ENCODE measurements around the gene ALS2CL.

ALS2CL gene

GRCh38 chr3:46690798-46691197 is 2.7 kb downstream of the ALS2CL start:
- H3K27ac ChIP-seq, result no peak overlapping the region
- TF ChIP-seq CTCF (IDR thresholded peaks at IDR 0.05), result no peak
- no peaks in the 10 kb centered on the region for H3K9me3 ChIP-seq
- H3K27me3 ChIP-seq, result peaks cover 48% of the 10 kb centered on the region
- no peaks in the 10 kb centered on the region for H3K36me3 ChIP-seq
- H3K4me1 ChIP-seq (ENCODE audit: control insufficient read depth in 1 of 2, insufficient read depth in 1 of 2, low read depth in 1 of 2, low read length in 1 of 2), result peaks cover 25 to 26% of the 10 kb centered on the region in 2 experiments
- no peak overlapping the region for H3K4me3 ChIP-seq (ENCODE audit: low read depth in 1 of 2, low read length in 1 of 2)

- no peak for TF ChIP-seq CTCF (IDR thresholded peaks at IDR 0.05)
- Histone ChIP-seq H3K4me1 (ENCODE audit: control insufficient read depth in 1 of 2, insufficient read depth in 1 of 2, low read depth in 1 of 2, low read length in 1 of 2) (no peaks in the 10 kb centered on the region), H3K36me3 (no peaks in the 10 kb centered on the region), H3K4me3 (ENCODE audit: low read depth in 1 of 2, low read length in 1 of 2) (no peak overlapping the region), H3K27me3 (peaks cover 3% of the 10 kb centered on the region), H3K27ac (no peak overlapping the region), H3K9me3 (no peaks in the 10 kb centered on the region)
These were observed 8.0 kb downstream of the ALS2CL start for GRCh38 chr3:46685446-46685845.

- no peak for TF ChIP-seq CTCF (IDR thresholded peaks at IDR 0.05)
- no peak overlapping the region for H3K4me3 ChIP-seq (ENCODE audit: low read depth in 1 of 2, low read length in 1 of 2)
- H3K27me3 ChIP-seq, result no peaks in the 10 kb centered on the region
- H3K36me3 ChIP-seq, result no peaks in the 10 kb centered on the region
- no peaks in the 10 kb centered on the region for H3K4me1 ChIP-seq (ENCODE audit: control insufficient read depth in 1 of 2, insufficient read depth in 1 of 2, low read depth in 1 of 2, low read length in 1 of 2)
- no peaks in the 10 kb centered on the region for H3K9me3 ChIP-seq
- no peak overlapping the region for H3K27ac ChIP-seq
These were observed 8.6 kb downstream of the ALS2CL start for GRCh38 chr3:46684891-46685290.

- no peaks in the 10 kb centered on the region for H3K27me3 ChIP-seq
- H3K4me3 ChIP-seq (ENCODE audit: low read depth in 1 of 2, low read length in 1 of 2), result no peak overlapping the region
- no peak overlapping the region for H3K27ac ChIP-seq
- no peaks in the 10 kb centered on the region for H3K36me3 ChIP-seq
- no peaks in the 10 kb centered on the region for H3K4me1 ChIP-seq (ENCODE audit: control insufficient read depth in 1 of 2, insufficient read depth in 1 of 2, low read depth in 1 of 2, low read length in 1 of 2)
- TF ChIP-seq CTCF (IDR thresholded peaks at IDR 0.05), result no peak
- no peaks in the 10 kb centered on the region for H3K9me3 ChIP-seq
These were observed 10.5 kb downstream of the ALS2CL start for GRCh38 chr3:46682974-46683373.

GRCh38 chr3:46681856-46682540 is 11.5 kb downstream of the ALS2CL start:
- no peaks in the 10 kb centered on the region for H3K4me1 ChIP-seq (ENCODE audit: control insufficient read depth in 1 of 2, insufficient read depth in 1 of 2, low read depth in 1 of 2, low read length in 1 of 2)
- no peaks in the 10 kb centered on the region for H3K9me3 ChIP-seq
- H3K4me3 ChIP-seq (ENCODE audit: low read depth in 1 of 2, low read length in 1 of 2), result no peak overlapping the region
- no peak overlapping the region for H3K27ac ChIP-seq
- no peaks in the 10 kb centered on the region for H3K27me3 ChIP-seq
- no peaks in the 10 kb centered on the region for H3K36me3 ChIP-seq
- TF ChIP-seq CTCF (IDR thresholded peaks at IDR 0.05), result no peak
